GM12873 (cell line): ENCODE data around the gene CHD9.

ENCODE experiments used
- TF ChIP-seq, protein P1 (sequence below): IDR thresholded peaks from 2 replicates; pipeline ENCODE4 v1.5.1; 2012; ENCODE audit warnings: low read depth, mild to moderate bottlenecking, moderate library complexity, low read length, control low read depth; ENCODE audit not compliant: insufficient read depth; ENCODE audit errors: missing control alignments

CHD9 gene

DNA sequence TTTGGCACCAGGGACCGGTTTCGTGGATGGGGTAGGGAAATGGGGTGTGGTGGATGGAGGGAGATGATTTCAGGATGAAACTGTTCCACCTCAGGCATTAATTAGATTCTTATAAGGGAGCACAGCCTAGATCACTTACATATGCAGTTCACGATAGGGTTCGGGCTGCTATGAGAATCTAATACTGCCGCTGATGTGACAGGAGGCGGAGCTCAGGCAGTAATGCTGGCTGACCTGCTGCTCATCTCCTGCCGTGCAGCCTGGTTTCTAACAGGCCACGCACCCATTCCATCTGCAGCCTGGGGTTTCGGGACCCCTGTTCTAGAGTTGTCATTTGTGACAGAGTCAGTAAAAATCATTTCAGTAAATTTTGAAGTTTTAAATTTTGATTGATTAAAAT is 99.7 kb downstream of the CHD9 start:
- TF ChIP-seq, protein P1, sequence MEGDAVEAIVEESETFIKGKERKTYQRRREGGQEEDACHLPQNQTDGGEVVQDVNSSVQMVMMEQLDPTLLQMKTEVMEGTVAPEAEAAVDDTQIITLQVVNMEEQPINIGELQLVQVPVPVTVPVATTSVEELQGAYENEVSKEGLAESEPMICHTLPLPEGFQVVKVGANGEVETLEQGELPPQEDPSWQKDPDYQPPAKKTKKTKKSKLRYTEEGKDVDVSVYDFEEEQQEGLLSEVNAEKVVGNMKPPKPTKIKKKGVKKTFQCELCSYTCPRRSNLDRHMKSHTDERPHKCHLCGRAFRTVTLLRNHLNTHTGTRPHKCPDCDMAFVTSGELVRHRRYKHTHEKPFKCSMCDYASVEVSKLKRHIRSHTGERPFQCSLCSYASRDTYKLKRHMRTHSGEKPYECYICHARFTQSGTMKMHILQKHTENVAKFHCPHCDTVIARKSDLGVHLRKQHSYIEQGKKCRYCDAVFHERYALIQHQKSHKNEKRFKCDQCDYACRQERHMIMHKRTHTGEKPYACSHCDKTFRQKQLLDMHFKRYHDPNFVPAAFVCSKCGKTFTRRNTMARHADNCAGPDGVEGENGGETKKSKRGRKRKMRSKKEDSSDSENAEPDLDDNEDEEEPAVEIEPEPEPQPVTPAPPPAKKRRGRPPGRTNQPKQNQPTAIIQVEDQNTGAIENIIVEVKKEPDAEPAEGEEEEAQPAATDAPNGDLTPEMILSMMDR: no peak

DNA sequence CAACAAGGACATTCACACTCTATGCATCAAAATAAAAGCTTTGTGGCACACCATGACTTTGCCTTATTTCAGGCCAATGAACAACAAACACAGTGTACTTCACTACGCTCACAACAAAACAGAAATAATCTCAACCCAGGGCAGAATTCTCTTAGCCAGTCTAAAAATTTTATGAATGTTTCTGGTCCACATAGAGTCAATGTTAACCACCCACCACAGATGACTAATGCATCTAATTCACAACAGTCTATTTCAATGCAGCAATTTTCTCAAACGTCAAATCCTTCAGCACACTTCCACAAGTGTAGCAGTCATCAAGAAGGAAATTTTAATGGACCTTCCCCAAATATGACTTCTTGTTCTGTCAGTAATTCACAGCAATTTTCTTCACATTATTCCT is 101.7 kb downstream of the CHD9 start:
- TF ChIP-seq, protein P1: no peak

DNA sequence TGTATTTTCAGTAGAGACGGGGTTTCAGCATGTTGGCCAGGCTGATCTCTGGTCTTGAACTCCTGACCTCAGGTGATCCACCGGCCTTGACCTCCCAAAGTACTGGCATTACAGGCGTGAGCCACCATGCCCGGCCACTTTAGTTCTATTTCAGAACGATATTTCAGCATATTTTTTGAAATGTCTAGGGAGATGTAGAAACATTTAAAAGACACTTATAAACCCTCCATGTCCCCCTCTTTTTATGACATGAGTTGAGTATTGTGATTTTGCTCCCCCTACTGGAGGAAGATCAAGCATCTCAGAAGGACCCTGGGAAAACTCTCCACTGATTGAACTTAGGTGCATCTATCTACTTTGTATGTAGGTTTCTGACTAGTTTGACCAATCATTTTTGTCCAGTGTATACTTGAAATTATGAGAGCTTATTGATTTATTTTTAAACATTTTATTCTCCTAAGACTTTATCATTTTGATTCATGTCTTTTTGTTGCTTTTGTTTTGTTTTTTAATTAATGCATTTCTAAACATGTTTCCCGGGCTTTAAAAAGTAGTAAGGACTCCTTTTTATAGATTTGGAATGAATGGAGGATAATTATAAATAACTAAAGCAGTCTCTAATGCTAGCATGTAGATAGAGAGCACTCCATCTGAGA is 105.1 kb downstream of the CHD9 start:
- TF ChIP-seq, protein P1: peak; percentile 68

DNA sequence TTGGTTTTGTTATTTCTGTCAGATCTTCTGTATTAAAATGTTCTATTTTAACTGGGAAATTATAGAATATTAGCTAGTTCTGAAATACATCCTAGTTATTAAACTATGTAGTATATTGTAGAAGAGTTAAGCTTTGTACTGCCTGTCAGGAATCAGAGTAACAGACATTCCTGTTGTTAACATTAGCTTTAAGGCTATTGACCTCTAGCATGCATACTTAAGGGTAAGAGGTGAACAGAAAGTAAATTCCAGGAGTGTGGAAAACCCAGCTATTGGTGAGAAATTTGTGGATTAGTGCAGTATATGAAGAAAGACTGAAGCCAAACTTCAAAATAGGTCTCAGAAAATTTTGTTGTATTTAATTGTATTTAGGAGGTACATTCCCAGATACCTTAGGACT is 111.3 kb downstream of the CHD9 start:
- TF ChIP-seq, protein P1: no peak

DNA sequence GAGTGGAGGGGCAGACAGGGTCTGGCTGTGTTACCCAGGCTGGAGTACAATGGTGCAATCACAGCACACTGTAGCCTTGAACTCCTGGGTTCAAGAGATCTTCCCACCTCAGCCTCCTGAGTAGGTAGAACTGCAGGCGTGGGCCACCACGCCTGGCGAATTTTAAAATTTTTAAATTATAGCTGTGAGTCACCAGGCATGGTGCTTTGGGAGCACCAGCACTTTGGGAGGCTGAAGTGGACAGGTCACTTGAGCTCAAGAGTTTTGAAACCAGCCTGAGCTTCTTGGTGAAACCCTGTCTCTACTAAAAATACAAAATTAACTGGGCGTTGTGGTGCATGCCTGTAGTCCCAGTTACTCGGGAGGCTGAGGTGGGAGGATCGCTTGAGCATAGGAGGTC is 114.0 kb downstream of the CHD9 start:
- TF ChIP-seq, protein P1: no peak

DNA sequence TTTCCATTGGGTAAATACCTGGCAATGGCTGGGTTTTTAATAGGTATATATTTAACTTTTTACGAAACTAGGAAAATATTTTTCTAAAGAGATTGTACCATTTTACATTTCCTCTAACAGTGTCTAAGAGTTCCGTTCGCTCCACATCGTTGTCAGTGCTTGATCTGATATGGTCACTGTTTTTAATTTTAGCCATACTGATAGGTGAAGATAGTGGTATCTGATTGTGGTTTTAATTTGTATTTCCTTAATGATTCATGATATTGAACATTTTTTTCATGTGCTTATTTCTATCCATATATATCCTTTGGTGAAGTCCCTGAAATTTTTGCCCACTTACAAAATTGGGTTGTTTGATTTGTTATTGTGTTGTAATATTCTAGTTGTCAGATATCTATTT is 117.7 kb downstream of the CHD9 start:
- TF ChIP-seq, protein P1: no peak

DNA sequence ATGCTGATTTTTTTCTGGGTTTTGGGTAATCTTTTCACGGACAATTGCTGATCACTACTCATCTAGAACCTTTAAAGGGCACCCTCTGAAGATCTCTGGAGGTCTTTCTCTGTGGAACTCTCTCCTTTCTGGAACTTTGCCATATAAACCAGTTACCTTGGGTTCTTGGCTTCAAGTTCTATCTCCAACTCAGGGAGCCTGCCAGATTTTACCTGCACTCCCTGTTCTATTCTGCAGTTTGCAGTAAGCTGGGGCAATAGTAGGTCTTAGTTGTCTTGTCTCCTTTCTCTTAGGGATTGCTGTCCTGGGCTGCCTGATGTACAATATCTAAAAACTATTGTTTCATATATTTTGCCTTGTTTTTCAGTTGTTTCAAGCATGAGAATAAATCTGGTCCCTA is 120.3 kb downstream of the CHD9 start:
- TF ChIP-seq, protein P1: no peak
